A172 (cell line): Measurements from ENCODE around the gene CRLF2. TPM values are rescaled to one million over a fixed set of nuclear protein-coding genes. Genes with fewer than 3 reads are reported as not detected.
A peak's percentile ranks its signal among the peaks of the same experiment; 100 is the strongest.
"Not testable (repeated sequence)": the region's sequence is repeated elsewhere in the genome, so short reads cannot be mapped to it uniquely, and the experiment has no call there.

Experiments used
- DNase-seq: peaks from one replicate; pipeline ENCODE4 v3.0.0-alpha.2; 2015; ENCODE audit warnings: low spot score
- total RNA-seq: library from RNA; depleted of rRNA; stranded (reverse); fragments of >200 nt; shearing (Covaris generic); gene quantifications from 2 replicates; pipeline ENCODE4 v1.2.3, GENCODE V29; 2014; rRNA removed

CRLF2 gene, protein sequence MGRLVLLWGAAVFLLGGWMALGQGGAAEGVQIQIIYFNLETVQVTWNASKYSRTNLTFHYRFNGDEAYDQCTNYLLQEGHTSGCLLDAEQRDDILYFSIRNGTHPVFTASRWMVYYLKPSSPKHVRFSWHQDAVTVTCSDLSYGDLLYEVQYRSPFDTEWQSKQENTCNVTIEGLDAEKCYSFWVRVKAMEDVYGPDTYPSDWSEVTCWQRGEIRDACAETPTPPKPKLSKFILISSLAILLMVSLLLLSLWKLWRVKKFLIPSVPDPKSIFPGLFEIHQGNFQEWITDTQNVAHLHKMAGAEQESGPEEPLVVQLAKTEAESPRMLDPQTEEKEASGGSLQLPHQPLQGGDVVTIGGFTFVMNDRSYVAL
- not detected in 2 replicates for total RNA-seq

GRCh38 chrX:1212532-1212931 lies at the start of gene CRLF2:
Gene CRLF2, minus strand, starts transcription at chrX:1212649. Its CDS starts 15 bp downstream, at chrX:1212634.
- DNase-seq = peak; percentile 64

GRCh38 chrX:1261771-1262170 lies 49.3 kb upstream of the CRLF2 start:
- not testable (repeated sequence) for DNase-seq

- no peak for DNase-seq
Measured at GRCh38 chrX:1261285-1261684, 48.8 kb upstream of the CRLF2 start.

DNA sequence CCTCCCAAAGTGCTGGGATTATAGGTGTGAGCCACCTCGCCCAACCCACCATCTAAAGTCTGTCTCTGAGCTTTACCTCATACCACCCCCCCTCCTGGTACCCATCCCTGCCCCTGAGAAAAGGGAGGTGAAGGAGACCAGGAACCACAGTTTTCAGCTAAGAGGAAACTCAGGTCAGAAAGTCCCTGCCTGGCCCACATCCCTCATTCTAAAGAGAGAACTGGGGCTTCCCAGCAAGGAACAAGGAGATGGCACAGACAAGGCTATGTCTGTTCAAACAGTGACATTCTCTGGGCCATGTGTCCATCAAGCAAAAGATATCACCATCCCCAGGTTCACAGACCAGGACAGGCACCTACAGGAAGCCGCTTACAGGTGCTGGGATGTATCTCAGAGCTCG lies 40.4 kb upstream of the CRLF2 start:
- no peak for DNase-seq

DNA sequence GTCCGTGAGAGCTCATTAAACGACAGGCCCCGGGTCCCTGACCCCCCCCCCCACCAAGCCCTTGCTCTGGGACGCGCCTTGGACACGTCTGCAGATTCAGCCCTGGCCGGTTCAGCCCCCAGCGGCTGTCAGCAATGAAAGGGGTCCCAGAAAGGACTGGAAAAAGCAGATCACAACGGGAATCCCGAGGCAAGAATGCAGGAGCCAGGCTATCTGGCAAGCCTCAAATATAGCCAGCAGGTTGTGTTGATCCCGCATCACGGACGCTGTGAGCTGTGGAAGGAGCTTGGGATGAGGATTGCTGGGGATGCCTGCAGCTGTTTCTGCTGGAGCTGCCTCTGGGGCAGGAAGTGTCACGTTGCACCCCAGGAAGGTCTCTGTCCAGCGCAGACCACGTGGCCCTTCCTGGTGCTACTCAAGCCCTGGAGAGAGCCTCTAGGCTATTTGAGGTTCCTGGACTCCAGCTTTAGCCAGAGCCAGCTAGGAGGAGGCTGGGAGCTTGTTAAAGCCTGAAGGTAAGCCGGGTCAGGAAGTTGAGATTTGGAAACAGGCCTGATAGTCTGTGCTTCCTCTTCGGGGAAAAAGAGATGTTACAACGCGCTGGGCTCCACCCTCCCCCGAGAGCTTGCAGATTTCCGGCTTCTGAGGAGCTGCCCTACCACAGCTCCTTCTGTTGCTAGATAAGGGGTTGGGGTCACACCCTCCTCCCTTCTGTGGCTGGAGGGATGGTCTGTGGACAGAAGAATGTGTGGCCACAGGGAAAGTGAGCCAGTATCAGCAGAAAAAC lies 36.8 kb upstream of the CRLF2 start:
- DNase-seq = peak; percentile 84

GRCh38 chrX:1248331-1249061 lies 36.0 kb upstream of the CRLF2 start:
- peak; percentile 19 for DNase-seq

- DNase-seq = peak; percentile 75
Measured at GRCh38 chrX:1246816-1247215, 34.4 kb upstream of the CRLF2 start.

- DNase-seq = peak; percentile 29
Measured at GRCh38 chrX:1244164-1245076, 32.0 kb upstream of the CRLF2 start.

DNA sequence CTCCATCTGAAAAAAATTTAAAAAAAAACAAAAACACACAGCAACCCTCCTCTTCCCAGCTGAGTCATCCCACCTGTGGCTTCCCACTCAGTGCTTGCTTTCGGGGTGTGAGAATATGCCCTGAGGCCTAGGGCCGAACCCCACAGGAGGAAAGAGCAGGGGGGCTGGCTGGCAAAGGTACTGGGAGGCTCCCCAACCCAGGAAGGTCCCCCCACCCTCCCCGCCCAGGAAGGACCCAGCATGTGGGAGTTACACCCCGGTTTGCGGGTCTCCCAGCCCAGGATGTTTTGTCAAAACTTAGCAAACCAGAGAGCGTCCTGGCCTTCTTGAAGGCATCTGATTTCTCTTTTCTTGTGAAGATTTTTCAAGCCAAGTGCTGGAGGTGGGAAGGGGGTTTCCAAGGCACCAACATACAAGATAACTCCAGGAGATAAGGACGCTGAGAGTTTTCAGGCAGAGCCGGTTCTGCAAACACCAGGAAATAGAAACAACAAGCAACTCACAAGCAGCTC lies 30.5 kb upstream of the CRLF2 start:
- peak; percentile 79 for DNase-seq

- DNase-seq = not testable (repeated sequence)
Measured at GRCh38 chrX:1240551-1240950, 28.1 kb upstream of the CRLF2 start.

- no peak for DNase-seq
Measured at GRCh38 chrX:1239681-1240142, 27.3 kb upstream of the CRLF2 start.

- no peak for DNase-seq
Measured at GRCh38 chrX:1231850-1232465, 19.5 kb upstream of the CRLF2 start.

GRCh38 chrX:1228101-1228500 lies 15.7 kb upstream of the CRLF2 start:
- DNase-seq = not testable (repeated sequence)

GRCh38 chrX:1226249-1226648 lies 13.8 kb upstream of the CRLF2 start:
- no peak for DNase-seq

- DNase-seq = no peak
Measured at GRCh38 chrX:1224954-1225353, 12.5 kb upstream of the CRLF2 start.

- no peak for DNase-seq
Measured at GRCh38 chrX:1223242-1223600, 10.8 kb upstream of the CRLF2 start.

- peak; percentile 92 for DNase-seq
Measured at GRCh38 chrX:1222531-1223241, 10.2 kb upstream of the CRLF2 start.

DNA sequence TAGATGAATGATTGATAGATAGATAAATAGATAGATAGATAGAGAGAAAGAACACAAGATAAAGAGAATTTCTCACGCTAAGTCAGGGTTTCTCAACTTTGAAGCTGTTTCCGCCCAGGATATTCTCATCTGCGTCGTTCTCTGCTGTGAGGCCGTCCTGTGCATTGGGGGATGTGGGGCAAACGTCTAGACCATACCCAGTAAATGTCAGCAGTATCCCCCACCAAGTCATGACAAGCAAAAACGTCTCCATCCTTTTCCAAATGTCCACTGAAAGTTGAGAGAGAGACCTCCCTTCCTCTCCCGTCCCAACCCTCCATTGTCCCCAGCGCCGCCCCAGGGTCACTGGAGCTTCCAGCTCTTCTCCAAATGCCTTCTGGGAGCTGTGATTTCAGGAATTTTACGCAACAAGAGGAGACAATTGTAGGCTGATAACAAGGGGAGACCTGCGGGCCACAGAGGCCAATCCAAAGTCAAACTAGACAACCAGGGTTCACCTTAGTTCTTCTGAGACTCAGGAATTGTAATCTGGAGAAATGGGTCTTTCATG lies 8.9 kb upstream of the CRLF2 start:
- no peak for DNase-seq

GRCh38 chrX:1218286-1218685 lies 5.8 kb upstream of the CRLF2 start:
- DNase-seq = no peak
